GM12864 (cell line): ENCODE results near the gene SEMA4A.
"Not testable (repeated sequence)": the region's sequence is repeated elsewhere in the genome, so short reads cannot be mapped to it uniquely, and the experiment has no call there.

Source experiments
- DNase-seq: peaks from one replicate; pipeline ENCODE4 v3.0.0-alpha.2; 2011; ENCODE audit warnings: low read depth
- H3K4me3 ChIP-seq: 2 replicates; pipeline ENCODE4 v1.5.1; 2011; ENCODE audit warnings: mild to moderate bottlenecking, low read depth, low read length, control low read depth
- TF ChIP-seq, protein P1 (sequence below): IDR thresholded peaks from 2 replicates; pipeline ENCODE4 v1.5.1; 2011; ENCODE audit warnings: low read depth, mild to moderate bottlenecking, moderate library complexity, low read length, control low read depth, inconsistent platforms; ENCODE audit errors: missing control alignments

SEMA4A gene

GRCh38 chr1:156212833-156213643, 59.7 kb downstream of the SEMA4A start, which contains the start of gene PMF1:
Gene PMF1 (plus strand): TSS chr1:156213007. CDS start chr1:156213016, 9 bp downstream.
- peak; percentile 85 for DNase-seq
- H3K4me3 ChIP-seq: peak within 1 kb of the TSS; percentile 83
- TF ChIP-seq, protein P1, sequence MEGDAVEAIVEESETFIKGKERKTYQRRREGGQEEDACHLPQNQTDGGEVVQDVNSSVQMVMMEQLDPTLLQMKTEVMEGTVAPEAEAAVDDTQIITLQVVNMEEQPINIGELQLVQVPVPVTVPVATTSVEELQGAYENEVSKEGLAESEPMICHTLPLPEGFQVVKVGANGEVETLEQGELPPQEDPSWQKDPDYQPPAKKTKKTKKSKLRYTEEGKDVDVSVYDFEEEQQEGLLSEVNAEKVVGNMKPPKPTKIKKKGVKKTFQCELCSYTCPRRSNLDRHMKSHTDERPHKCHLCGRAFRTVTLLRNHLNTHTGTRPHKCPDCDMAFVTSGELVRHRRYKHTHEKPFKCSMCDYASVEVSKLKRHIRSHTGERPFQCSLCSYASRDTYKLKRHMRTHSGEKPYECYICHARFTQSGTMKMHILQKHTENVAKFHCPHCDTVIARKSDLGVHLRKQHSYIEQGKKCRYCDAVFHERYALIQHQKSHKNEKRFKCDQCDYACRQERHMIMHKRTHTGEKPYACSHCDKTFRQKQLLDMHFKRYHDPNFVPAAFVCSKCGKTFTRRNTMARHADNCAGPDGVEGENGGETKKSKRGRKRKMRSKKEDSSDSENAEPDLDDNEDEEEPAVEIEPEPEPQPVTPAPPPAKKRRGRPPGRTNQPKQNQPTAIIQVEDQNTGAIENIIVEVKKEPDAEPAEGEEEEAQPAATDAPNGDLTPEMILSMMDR: no peak

GRCh38 chr1:156213644-156213966, 60.2 kb downstream of the SEMA4A start:
- no peak for DNase-seq
- H3K4me3 ChIP-seq: peak overlapping the region; percentile 83
- TF ChIP-seq, protein P1: no peak

- no peak for DNase-seq
- TF ChIP-seq, protein P1: no peak
- peak overlapping the region; percentile 83; the same call in 1 of the 2 replicates for H3K4me3 ChIP-seq
Measured at GRCh38 chr1:156214024-156214748, 60.8 kb downstream of the SEMA4A start.

GRCh38 chr1:156216361-156217086, 63.1 kb downstream of the SEMA4A start:
- DNase-seq, H3K4me3 ChIP-seq: not testable (repeated sequence)

- TF ChIP-seq, protein P1: no peak
- DNase-seq: no peak
- peak overlapping the region; percentile 8; the same call in 1 of the 2 replicates for H3K4me3 ChIP-seq
Measured at GRCh38 chr1:156217871-156218270, 64.5 kb downstream of the SEMA4A start.

DNA sequence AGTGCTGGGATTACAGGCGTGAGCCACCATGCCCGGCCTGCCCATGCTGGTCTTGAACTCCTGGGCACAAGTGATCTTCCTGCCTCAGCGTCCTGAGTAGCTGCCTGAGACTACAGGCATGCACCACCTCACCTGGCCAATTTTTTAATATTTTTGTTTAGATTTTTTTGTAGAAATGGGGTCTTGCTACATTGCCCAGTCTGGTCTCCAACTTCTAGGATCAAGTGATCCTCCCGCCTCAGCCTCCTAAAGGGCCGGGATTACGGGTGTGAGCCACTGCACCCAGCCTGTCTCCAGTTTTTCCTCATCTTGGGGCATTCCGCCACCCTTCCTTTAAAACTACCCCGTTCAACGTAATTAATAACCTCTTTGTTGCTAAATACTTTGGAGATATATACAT, 66.8 kb downstream of the SEMA4A start:
- no peak for DNase-seq
- H3K4me3 ChIP-seq: no peak overlapping the region
- TF ChIP-seq, protein P1: no peak
